Heart left ventricle (tissue), 16 donors: ENCODE measurements around the gene SHISA8. TPM values are rescaled to one million over a fixed set of nuclear protein-coding genes. Genes with fewer than 3 reads are reported as not detected.

Source experiments
- ATAC-seq, 4 donors: fragments of 200-7000 bp; cut with Tn5 transposase; one replicate each; pipeline ENCODE4 v1.9.1; 2020 to 2022; ENCODE audit warnings: moderate library complexity in 4 of 4, mild to moderate bottlenecking in 3 of 4, moderate number of reproducible peaks in 1 of 4
- DNase-seq, 5 donors: peaks; one replicate each; pipeline ENCODE4 v3.0.0-alpha.2; 2020
- H3K27ac ChIP-seq, 12 donors: fragments of 200-600 bp; sonication (generic) in 4 of 12; one replicate each; pipeline versions ENCODE4 v1.5.0 to v1.8.0; 2016 to 2022; ENCODE audit warnings: mild to moderate bottlenecking in 2 of 12
- H3K27me3 ChIP-seq, 9 donors: fragments of 200-600 bp; sonication (generic) in 2 of 9; one replicate each; pipeline versions ENCODE4 v1.5.1 to v1.8.0; 2016 to 2022; ENCODE audit warnings: mild to moderate bottlenecking in 3 of 9
- H3K36me3 ChIP-seq, 9 donors: fragments of 200-600 bp; sonication (generic) in 2 of 9; one replicate each; pipeline versions ENCODE4 v1.5.0 to v1.8.0; 2018 to 2022; ENCODE audit warnings: mild to moderate bottlenecking in 2 of 9
- H3K4me1 ChIP-seq, 12 donors: fragments of 200-600 bp; sonication (generic) in 4 of 12; one replicate each; pipeline versions ENCODE4 v1.5.0 to v1.8.0; 2016 to 2022; ENCODE audit warnings: mild to moderate bottlenecking in 3 of 12
- H3K4me3 ChIP-seq, 12 donors: fragments of 200-600 bp; sonication (generic) in 4 of 12; one replicate each; pipeline versions ENCODE4 v1.5.0 to v1.8.0; 2017 to 2022; ENCODE audit warnings: mild to moderate bottlenecking in 9 of 12, moderate library complexity in 4 of 12
- H3K9me3 ChIP-seq, 12 donors: fragments of 200-600 bp; sonication (generic) in 4 of 12; one replicate each; pipeline versions ENCODE4 v1.5.0 to v1.8.0; 2016 to 2022; ENCODE audit warnings: mild to moderate bottlenecking in 1 of 12
- POLR2A ChIP-seq, 2 donors: fragments of 450-650 bp; IDR thresholded peaks; one replicate each; pipeline ENCODE4 v1.6.1; 2017; ENCODE audit warnings: antibody characterized with exemption in 2 of 2, mild to moderate bottlenecking in 2 of 2, moderate library complexity in 2 of 2
- WGBS, 4 donors: extraction: QIAGEN DNeasy Blood & Tissue Kit in 2 of 4; methylation state at CpG; one replicate each; pipeline versions ENCODE4 v1.1.5 to v1.1.7; 2013 to 2018; 5-methylcytosine and 5-hydroxymethylcytosine counted together
- intact Hi-C, 10 donors: fragments of 100-400 bp; cut with DNase I; formaldehyde crosslinking; loops; one replicate each; pipeline versions ENCODE4 v1.11.1 to v1.14.2; 2022
- polyA plus RNA-seq, 2 donors: library from polyadenylated mRNA; stranded (reverse); fragments of 200-250 nt; gene quantifications; one replicate each; pipeline ENCODE4 v1.2.3, GENCODE V29; 2013
- total RNA-seq, 9 donors: library from RNA; depleted of rRNA in 2 of 9; stranded (reverse); fragments of >200 nt in 2 of 9; fragmentation: NEBNext Ultra II Directional in 3 of 9; extraction: Animal tissue kit (Norgen Biotek cat#: 25700) in 3 of 9; gene quantifications; one replicate each; pipeline versions ENCODE4 v1.1.0 to v1.2.4, GENCODE V29; 2016 to 2023
- TF ChIP-seq, protein P1 (sequence below), 12 donors: fragments of 200-600 bp; sonication (generic) in 4 of 12; IDR thresholded peaks; one replicate each; pipeline versions ENCODE4 v1.5.0 to v1.8.0; 2018 to 2022; ENCODE audit warnings: antibody characterized with exemption in 12 of 12, mild to moderate bottlenecking in 5 of 12
- donor health status: ischemic (EF 13 %, LVEDD 7.1; RV severe dilation, severe dysfunction).
- donor health status: healthy with polysubstance abuse.
- donor health status: DM: no; HTN: yes; CAD: no.
- donor health status: DM: no; HTN: no; CAD: no.
- donor health status: ischemic (EF 25% LVEDD 6.9; RV normal size, moderate dysfunction).
- donor health status: ischemic (EF 25% LVEDD 5.7; RV mildly dilated, moderate dysfunction).
- donor health status: healthy.
- donor health status: DM: yes; HTN: yes; CAD: no.
- donor health status: ischemic (EF 35%, LVEDD 5.7; RV mildly dilated, moderate dysfunction).
- donor health status: nonischemic (EF 11% LVEDD 7.7; RV severe dilation, severe dysfunction).
- donor health status: DM: yes; HTN: yes; CAD: no.
- donor health status: PGD.
- donor health status: ischemic (EF 29% LVEDD 5.4; RV normal size, mild dysfunction).
- donor health status: nonischemic (EF 23%, LVEDD 6.1; RV moderate dilation, normal function).

Gene SHISA8
- total and polyA plus RNA-seq, 11 donors: 0.48 to 4.4 (median 1.2) TPM; not detected in 1

DNA sequence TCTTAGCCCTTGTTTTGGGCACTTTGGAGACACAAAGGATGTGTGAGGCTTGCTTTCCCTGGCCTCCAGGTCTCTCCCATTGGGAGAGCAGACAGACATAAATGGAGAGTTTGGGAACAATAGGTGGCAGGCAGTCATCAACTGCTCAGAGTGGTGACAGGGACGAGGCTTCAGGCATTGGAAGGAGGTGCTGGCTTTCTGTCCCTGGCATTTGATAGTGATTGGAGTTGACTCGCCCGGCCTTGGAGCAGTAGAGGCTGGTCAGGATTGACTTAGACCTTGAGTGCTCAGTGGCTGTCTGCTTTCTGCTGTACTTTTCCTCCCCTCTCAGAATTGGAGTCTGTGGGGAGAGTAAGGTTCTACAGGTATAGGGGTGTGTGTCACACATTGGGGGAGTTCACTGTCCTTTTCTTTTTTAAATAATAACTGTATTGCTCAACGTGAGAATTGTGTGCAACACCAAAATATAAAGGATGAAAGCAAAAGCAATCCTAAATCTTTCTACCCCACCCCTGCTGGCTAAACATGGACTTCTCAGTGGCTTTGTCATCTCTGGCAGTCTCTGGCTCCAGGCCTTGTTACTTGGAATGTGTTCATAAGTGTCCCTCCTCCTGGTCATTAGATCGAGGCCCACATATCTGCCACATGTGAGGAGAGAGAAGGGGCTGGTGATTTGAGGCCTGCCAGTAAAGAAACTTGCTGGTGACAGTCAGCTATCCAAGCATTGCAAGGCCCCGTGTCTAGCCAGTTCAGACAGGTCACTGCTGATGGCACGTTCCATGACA lies 21.1 kb downstream of the SHISA8 start:
- DNase-seq (peak in 1 of 5 donors; percentile 68), ATAC-seq (peak; percentile 39 to 62 (median 52))
- TF ChIP-seq, protein P1, sequence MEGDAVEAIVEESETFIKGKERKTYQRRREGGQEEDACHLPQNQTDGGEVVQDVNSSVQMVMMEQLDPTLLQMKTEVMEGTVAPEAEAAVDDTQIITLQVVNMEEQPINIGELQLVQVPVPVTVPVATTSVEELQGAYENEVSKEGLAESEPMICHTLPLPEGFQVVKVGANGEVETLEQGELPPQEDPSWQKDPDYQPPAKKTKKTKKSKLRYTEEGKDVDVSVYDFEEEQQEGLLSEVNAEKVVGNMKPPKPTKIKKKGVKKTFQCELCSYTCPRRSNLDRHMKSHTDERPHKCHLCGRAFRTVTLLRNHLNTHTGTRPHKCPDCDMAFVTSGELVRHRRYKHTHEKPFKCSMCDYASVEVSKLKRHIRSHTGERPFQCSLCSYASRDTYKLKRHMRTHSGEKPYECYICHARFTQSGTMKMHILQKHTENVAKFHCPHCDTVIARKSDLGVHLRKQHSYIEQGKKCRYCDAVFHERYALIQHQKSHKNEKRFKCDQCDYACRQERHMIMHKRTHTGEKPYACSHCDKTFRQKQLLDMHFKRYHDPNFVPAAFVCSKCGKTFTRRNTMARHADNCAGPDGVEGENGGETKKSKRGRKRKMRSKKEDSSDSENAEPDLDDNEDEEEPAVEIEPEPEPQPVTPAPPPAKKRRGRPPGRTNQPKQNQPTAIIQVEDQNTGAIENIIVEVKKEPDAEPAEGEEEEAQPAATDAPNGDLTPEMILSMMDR (IDR thresholded peaks at IDR 0.05): no peak
- no peak for TF ChIP-seq POLR2A (IDR thresholded peaks at IDR 0.05)
- Histone ChIP-seq H3K27ac (peak overlapping the region in 9 of 12 donors; percentile 5 to 63 (median 52)), H3K4me1 (peaks cover 0 to 43% (median 6%) of the 10 kb centered on the region in 12 donors), H3K27me3 (no peaks in the 10 kb centered on the region), H3K4me3 (no peak overlapping the region), H3K9me3 (no peaks in the 10 kb centered on the region), H3K36me3 (peaks cover 0 to 97% (median 92%) of the 10 kb centered on the region in 9 donors)
- 55 to 63% (median 63%) methylated on average over 7 of the region's 7 CpGs for WGBS, 4 donors
- intact Hi-C loops: loop anchor here in 2 of 10 donors (5.0 to 10.0 kb wide), 2 partner anchors 44 to 59 kb away; partner anchors contain the start of gene SREBF2 (in 1 of the 2)

DNA sequence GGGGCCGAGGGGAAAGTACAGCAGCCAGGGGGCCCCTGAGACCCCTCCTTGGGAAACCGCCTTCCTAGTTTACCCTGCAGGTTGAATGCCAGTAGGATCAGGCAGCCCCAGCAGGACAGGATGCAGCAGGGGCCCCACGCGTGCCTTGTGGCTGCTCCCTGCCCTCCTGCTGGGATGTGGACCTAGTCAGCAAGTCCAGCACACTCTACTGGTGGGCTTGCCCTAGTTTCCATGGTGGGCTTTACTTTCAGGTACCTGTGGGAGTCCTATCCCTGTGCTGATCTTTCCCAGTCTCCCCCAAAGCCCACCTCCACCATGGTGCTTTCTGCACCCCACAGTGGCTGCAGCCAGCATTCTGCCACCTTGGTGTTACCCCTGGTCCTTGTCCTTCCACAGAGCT lies 22.2 kb downstream of the SHISA8 start:
- peaks cover 0 to 37% (median 6%) of the 10 kb centered on the region in 12 donors for H3K4me1 ChIP-seq
- 81 to 90% (median 90%) methylated on average over 4 of the region's 4 CpGs for WGBS, 4 donors
- no peak for TF ChIP-seq POLR2A (IDR thresholded peaks at IDR 0.05)
- TF ChIP-seq, protein P1 (IDR thresholded peaks at IDR 0.05): no peak
- H3K27me3 ChIP-seq: no peaks in the 10 kb centered on the region
- peaks cover 0 to 97% (median 92%) of the 10 kb centered on the region in 9 donors for H3K36me3 ChIP-seq
- no peak overlapping the region for H3K4me3 ChIP-seq
- no peak for DNase-seq
- H3K9me3 ChIP-seq: no peaks in the 10 kb centered on the region
- peak overlapping the region in 6 of 12 donors; percentile 27 to 63 (median 52) for H3K27ac ChIP-seq
- no peak for ATAC-seq
- intact Hi-C loops: loop anchor here in 2 of 10 donors (5.0 to 10.0 kb wide), 2 partner anchors 45 to 58 kb away; partner anchors contain the start of gene SREBF2 (in 1 of the 2)

DNA sequence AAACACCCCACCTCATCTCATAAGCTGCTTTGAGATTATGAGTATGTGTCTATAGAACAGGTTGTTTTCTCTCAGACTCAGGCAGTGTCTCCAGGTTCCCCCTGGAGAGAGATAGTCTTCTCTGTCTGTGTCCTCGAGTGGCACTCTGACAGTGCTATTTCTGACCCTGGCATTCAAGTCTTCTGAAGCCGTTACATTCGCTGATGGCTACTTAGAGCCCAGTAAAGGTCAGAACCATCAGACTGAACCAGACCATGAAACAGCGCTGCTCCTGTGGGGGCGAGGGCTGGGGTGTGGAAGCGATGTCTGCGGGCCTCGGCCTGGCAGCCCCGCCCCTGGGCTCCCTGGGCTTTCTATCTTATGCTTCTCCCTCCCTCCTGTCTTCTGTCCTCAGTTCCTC lies 23.5 kb downstream of the SHISA8 start:
- TF ChIP-seq, protein P1 (IDR thresholded peaks at IDR 0.05): no peak
- TF ChIP-seq POLR2A (IDR thresholded peaks at IDR 0.05): no peak
- 51 to 82% (median 63%) methylated on average over 9 of the region's 9 CpGs for WGBS, 4 donors
- ATAC-seq (peak; percentile 47 to 91 (median 76)), DNase-seq (peak in 1 of 5 donors; percentile 76)
- Histone ChIP-seq H3K4me1 (peaks cover 0 to 37% (median 6%) of the 10 kb centered on the region in 12 donors), H3K36me3 (peaks cover 0 to 97% (median 92%) of the 10 kb centered on the region in 9 donors), H3K9me3 (no peaks in the 10 kb centered on the region), H3K4me3 (no peak overlapping the region), H3K27ac (peak overlapping the region in 11 of 12 donors; percentile 24 to 87 (median 75)), H3K27me3 (no peaks in the 10 kb centered on the region)
- intact Hi-C loops: loop anchor here in 2 of 10 donors (5.0 to 10.0 kb wide), 2 partner anchors 46 to 57 kb away; partner anchors contain the start of gene SREBF2 (in 1 of the 2)

DNA sequence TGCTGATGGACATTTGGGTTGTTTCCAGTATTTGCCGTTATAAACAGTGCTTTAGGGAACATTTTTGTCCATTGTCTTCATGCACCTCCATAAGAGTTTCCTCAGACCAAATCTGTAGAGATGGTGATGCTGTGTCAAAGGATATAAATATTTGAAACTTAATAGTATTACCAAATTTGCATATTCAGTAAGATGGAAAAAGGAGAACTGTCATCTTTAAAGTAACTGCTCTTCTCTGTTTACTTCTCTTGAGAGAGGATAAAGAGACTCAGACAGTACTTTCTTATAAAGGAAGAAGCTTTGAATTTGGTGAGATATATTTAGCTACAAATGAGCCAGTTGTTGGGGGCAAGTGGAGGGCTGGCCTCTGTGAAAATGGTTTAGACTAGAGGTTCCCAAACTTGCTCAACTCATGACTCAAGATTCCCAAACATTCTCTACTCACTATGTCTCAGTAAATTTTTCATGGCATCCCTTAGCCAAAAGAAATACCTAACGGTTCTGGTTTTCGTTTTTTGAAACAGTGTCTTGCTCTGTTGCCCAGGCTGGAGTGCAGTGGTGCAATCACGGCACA lies 26.2 kb downstream of the SHISA8 start:
- DNase-seq (no peak), ATAC-seq (no peak)
- Histone ChIP-seq H3K36me3 (peaks cover 0 to 97% (median 92%) of the 10 kb centered on the region in 9 donors), H3K4me3 (no peak overlapping the region), H3K9me3 (no peaks in the 10 kb centered on the region), H3K27me3 (no peaks in the 10 kb centered on the region), H3K4me1 (peaks cover 0 to 29% (median 6%) of the 10 kb centered on the region in 12 donors), H3K27ac (no peak overlapping the region)
- intact Hi-C loops: no loop called here
- TF ChIP-seq POLR2A (IDR thresholded peaks at IDR 0.05): no peak
- TF ChIP-seq, protein P1 (IDR thresholded peaks at IDR 0.05): no peak
- 76 to 85% (median 82%) methylated on average over 4 of the region's 4 CpGs for WGBS, 4 donors
